ENCODE results near the gene LARGE1.

DNA sequence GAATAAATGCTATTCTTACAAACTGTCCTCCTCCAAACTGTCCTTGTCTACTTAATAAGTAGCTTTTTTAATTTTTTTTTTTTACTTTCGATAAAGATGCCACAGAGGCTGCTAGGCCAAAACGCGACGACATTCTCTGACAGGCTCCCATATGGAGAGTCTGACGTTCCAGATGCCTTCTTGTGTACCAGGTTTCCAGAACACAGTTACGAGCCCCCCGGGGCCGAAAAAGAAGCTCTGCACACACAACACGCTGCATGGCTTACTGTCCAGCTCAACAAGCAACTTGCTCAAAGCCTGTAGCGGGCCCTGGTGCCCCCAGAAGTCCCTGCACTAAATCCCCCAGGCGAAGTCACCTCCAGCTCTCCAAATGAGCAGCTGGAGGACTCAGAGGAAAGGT, 39.3 kb downstream of the LARGE1 start:
- TF ChIP-seq POLR2A (IDR thresholded peaks at IDR 0.05; ENCODE audit: low read depth, low read length) (no peak), CTCF (conservative IDR thresholded peaks at IDR 0.05; ENCODE audit: low read depth, low read length) (no peak), USF2 (IDR thresholded peaks at IDR 0.05; ENCODE audit: low read depth, low read length) (no peak), RAD21 (IDR thresholded peaks at IDR 0.05; ENCODE audit: low read length) (no peak), CHD1 (IDR thresholded peaks at IDR 0.05; ENCODE audit: low read depth, low read length) (no peak), MXI1 (IDR thresholded peaks at IDR 0.05; ENCODE audit: borderline replicate concordance, low read depth, low read length) (no peak), CEBPB (IDR thresholded peaks at IDR 0.05; ENCODE audit: low read depth, low read length) (no peak), NFE2L2 (IDR thresholded peaks at IDR 0.05; ENCODE audit: low read depth, low read length) (no peak), RFX5 (IDR thresholded peaks at IDR 0.05; ENCODE audit: low read depth, low read length) (no peak), FOS (IDR thresholded peaks at IDR 0.05; ENCODE audit: low read depth, low read length) (no peak), SMC3 (IDR thresholded peaks at IDR 0.05; ENCODE audit: low read depth, low read length) (no peak)

All from IMR-90 (cell line).